ENCODE results near the gene SHLD2.
"Not testable (repeated sequence)": the region's sequence is repeated elsewhere in the genome, so short reads cannot be mapped to it uniquely, and the experiment has no call there.

GRCh38 chr10:87118122-87118521, 23.1 kb downstream of the SHLD2 start:
- TF ChIP-seq CTCF (IDR thresholded peaks at IDR 0.05 in 2 of 3, conservative IDR thresholded peaks at IDR 0.05 in 1 of 3; ENCODE audit: borderline replicate concordance in 1 of 3, insufficient read depth in 1 of 3, low read depth in 2 of 3, low read length in 2 of 3); ATF3 (IDR thresholded peaks at IDR 0.05); ZBTB33 (IDR thresholded peaks at IDR 0.05; ENCODE audit: extremely low read depth, insufficient replicate concordance, low read length); MAX (IDR thresholded peaks at IDR 0.05); CBX3 (IDR thresholded peaks at IDR 0.05; ENCODE audit: low read depth); SIN3A (IDR thresholded peaks at IDR 0.05; ENCODE audit: low read depth); POLR2AphosphoS5 (IDR thresholded peaks at IDR 0.05; ENCODE audit: low read depth, low read length); REST (IDR thresholded peaks at IDR 0.05; ENCODE audit: low read depth); POLR2A (IDR thresholded peaks at IDR 0.05; ENCODE audit: borderline replicate concordance, extremely low read depth, insufficient read depth, insufficient read length); EZH2 (IDR thresholded peaks at IDR 0.05); EZH2phosphoT487 (IDR thresholded peaks at IDR 0.05; ENCODE audit: borderline replicate concordance); TCF7L2 (IDR thresholded peaks at IDR 0.05; ENCODE audit: borderline replicate concordance, extremely low read depth, insufficient read depth, insufficient read length); RAD21 (IDR thresholded peaks at IDR 0.05; ENCODE audit: low read depth): not testable (repeated sequence)

Data from HCT116 (cell line).